WTC11 (cell line): ENCODE results near the gene NALCN. TPM values are rescaled to one million over a fixed set of nuclear protein-coding genes. Genes with fewer than 3 reads are reported as not detected.

Experiments
- ATAC-seq: fragments of 200-7000 bp; cut with Tn5 transposase; 2 replicates; pipeline ENCODE4 v1.10.0; 2021; ENCODE audit warnings: mild to moderate bottlenecking, moderate library complexity
- CTCF ChIA-PET: fragments of 300-600 bp; sonication (Branson Sonifier 250); formaldehyde crosslinking; loops from one replicate; lab custom pipeline; 2021; ENCODE audit warnings: antibody characterized with exemption; lab: Charles Lee
- POLR2A ChIA-PET: fragments of 350-600 bp; sonication (Branson Sonifier 250); formaldehyde crosslinking; loops from one replicate; lab custom pipeline; 2021; ENCODE audit warnings: antibody characterized with exemption; lab: Charles Lee
- DNase-seq: peaks from one replicate; pipeline ENCODE4 v3.0.0; 2021; ENCODE audit warnings: low spot score
- H3K27ac Mint-ChIP-seq: 2 replicates; pipeline ENCODE4 v1.8.0; 2021; ENCODE audit warnings: mixed read lengths
- H3K27me3 Mint-ChIP-seq: 2 replicates; pipeline ENCODE4 v1.8.0; 2021; ENCODE audit warnings: low read depth, mild to moderate bottlenecking, moderate library complexity, mixed read lengths
- H3K36me3 Mint-ChIP-seq: 2 replicates; pipeline ENCODE4 v1.8.0; 2021; ENCODE audit warnings: mixed read lengths
- H3K4me1 Mint-ChIP-seq: 2 replicates; pipeline ENCODE4 v1.8.0; 2022; ENCODE audit warnings: mixed read lengths
- H3K4me3 Mint-ChIP-seq: 2 replicates; pipeline ENCODE4 v1.8.0; 2021; ENCODE audit warnings: mild to moderate bottlenecking, moderate library complexity, mixed read lengths
- H3K9me3 Mint-ChIP-seq: 2 replicates; pipeline ENCODE4 v1.8.0; 2021; ENCODE audit warnings: mixed read lengths
- CREB1 ChIP-seq: sonication (generic); formaldehyde crosslinking; IDR thresholded peaks from 2 replicates; pipeline ENCODE4 v1.8.0; 2023; ENCODE audit warnings: mild to moderate bottlenecking, missing genetic modification reagents
- ELF4 ChIP-seq: sonication (generic); formaldehyde crosslinking; IDR thresholded peaks from 2 replicates; pipeline ENCODE4 v1.8.1; 2022; ENCODE audit warnings: low read depth, mild to moderate bottlenecking, moderate library complexity, missing genetic modification reagents
- GTF2I ChIP-seq: fragments of 250-450 bp; sonication (Bioruptor Pico); conservative IDR thresholded peaks from 2 replicates; pipeline ENCODE4 v1.4.0; 2021; ENCODE audit warnings: mild to moderate bottlenecking
- HMGXB4 ChIP-seq: sonication (generic); formaldehyde crosslinking; IDR thresholded peaks from 2 replicates; pipeline ENCODE4 v1.8.1; 2023; ENCODE audit warnings: mild to moderate bottlenecking, moderate library complexity, missing genetic modification reagents
- NFATC4 ChIP-seq: fragments of 250-450 bp; sonication (Bioruptor Pico); IDR thresholded peaks from 2 replicates; pipeline ENCODE4 v1.9.0; 2021; ENCODE audit warnings: mild to moderate bottlenecking
- SMAD4 ChIP-seq: sonication (generic); formaldehyde crosslinking; IDR thresholded peaks from 2 replicates; pipeline ENCODE4 v1.8.0; 2022; ENCODE audit warnings: mild to moderate bottlenecking, missing genetic modification reagents
- TCF7 ChIP-seq: sonication (generic); formaldehyde crosslinking; IDR thresholded peaks from 2 replicates; pipeline ENCODE4 v1.8.0; 2022; ENCODE audit warnings: mild to moderate bottlenecking, low read depth, missing genetic modification reagents, moderate library complexity
- TEAD1 ChIP-seq: sonication (generic); formaldehyde crosslinking; IDR thresholded peaks from 2 replicates; pipeline ENCODE4 v1.8.0; 2022; ENCODE audit warnings: mild to moderate bottlenecking, missing genetic modification reagents
- ZBTB21 ChIP-seq: sonication (generic); formaldehyde crosslinking; IDR thresholded peaks from 2 replicates; pipeline ENCODE4 v1.8.1; 2023; ENCODE audit warnings: mild to moderate bottlenecking, missing genetic modification reagents, borderline replicate concordance
- ZNF425 ChIP-seq: fragments of 250-450 bp; sonication (Bioruptor Pico); conservative IDR thresholded peaks from 2 replicates; pipeline ENCODE4 v1.9.0; 2021; ENCODE audit warnings: mild to moderate bottlenecking
- ZSCAN18 ChIP-seq: fragments of 250-450 bp; sonication (Bioruptor Pico); IDR thresholded peaks from 2 replicates; pipeline ENCODE4 v2.1.2; 2022; ENCODE audit warnings: mild to moderate bottlenecking, moderate library complexity
- total RNA-seq: library from RNA; stranded (reverse); gene quantifications from 3 replicates; pipeline ENCODE4 v1.2.3, GENCODE V29; 2021
- TF ChIP-seq, protein P1 (sequence below): fragments of 250-450 bp; sonication (Bioruptor Pico); IDR thresholded peaks from 2 replicates; pipeline ENCODE4 v1.9.0; 2021; ENCODE audit warnings: mild to moderate bottlenecking
- TF ChIP-seq, protein P2 (sequence below): fragments of 200-600 bp; IDR thresholded peaks from 2 replicates; pipeline ENCODE4 v1.8.0; 2022; ENCODE audit warnings: antibody characterized with exemption
- TF ChIP-seq, protein P3 (sequence below): sonication (generic); formaldehyde crosslinking; conservative IDR thresholded peaks from 2 replicates; pipeline ENCODE4 v1.8.1; 2022; ENCODE audit warnings: mild to moderate bottlenecking, missing genetic modification reagents
- TF ChIP-seq, protein P4 (sequence below): sonication (generic); formaldehyde crosslinking; IDR thresholded peaks from 2 replicates; pipeline ENCODE4 v1.8.0; 2022; ENCODE audit warnings: mild to moderate bottlenecking, missing genetic modification reagents
- TF ChIP-seq, protein P5 (sequence below): sonication (generic); formaldehyde crosslinking; IDR thresholded peaks from 2 replicates; pipeline ENCODE4 v1.8.0; 2022; ENCODE audit warnings: mild to moderate bottlenecking, missing genetic modification reagents

NALCN gene
- total RNA-seq, 1 experiment from 2014 or later = 0.33 TPM

- ChIA-PET POLR2A (no interaction called here), CTCF (no interaction called here)
- H3K36me3 Mint-ChIP-seq = no peaks in the 10 kb centered on the region
- no peak for DNase-seq
- no peak overlapping the region for H3K27ac Mint-ChIP-seq
- ATAC-seq = no peak
- H3K4me3 Mint-ChIP-seq = no peak overlapping the region
- no peaks in the 10 kb centered on the region for H3K4me1 Mint-ChIP-seq
- H3K27me3 Mint-ChIP-seq = no peaks in the 10 kb centered on the region
- H3K9me3 Mint-ChIP-seq = no peaks in the 10 kb centered on the region
- TF ChIP-seq SMAD4 (CRISPR knock-in tag) (no peak), TEAD1 (CRISPR knock-in tag) (no peak), CREB1 (CRISPR knock-in tag) (no peak), ZBTB21 (CRISPR knock-in tag) (no peak), ELF4 (CRISPR knock-in tag) (no peak), ZSCAN18 (no peak)
- TF ChIP-seq, protein P1, sequence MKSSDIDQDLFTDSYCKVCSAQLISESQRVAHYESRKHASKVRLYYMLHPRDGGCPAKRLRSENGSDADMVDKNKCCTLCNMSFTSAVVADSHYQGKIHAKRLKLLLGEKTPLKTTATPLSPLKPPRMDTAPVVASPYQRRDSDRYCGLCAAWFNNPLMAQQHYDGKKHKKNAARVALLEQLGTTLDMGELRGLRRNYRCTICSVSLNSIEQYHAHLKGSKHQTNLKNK = no peak
- TF ChIP-seq, protein P2, sequence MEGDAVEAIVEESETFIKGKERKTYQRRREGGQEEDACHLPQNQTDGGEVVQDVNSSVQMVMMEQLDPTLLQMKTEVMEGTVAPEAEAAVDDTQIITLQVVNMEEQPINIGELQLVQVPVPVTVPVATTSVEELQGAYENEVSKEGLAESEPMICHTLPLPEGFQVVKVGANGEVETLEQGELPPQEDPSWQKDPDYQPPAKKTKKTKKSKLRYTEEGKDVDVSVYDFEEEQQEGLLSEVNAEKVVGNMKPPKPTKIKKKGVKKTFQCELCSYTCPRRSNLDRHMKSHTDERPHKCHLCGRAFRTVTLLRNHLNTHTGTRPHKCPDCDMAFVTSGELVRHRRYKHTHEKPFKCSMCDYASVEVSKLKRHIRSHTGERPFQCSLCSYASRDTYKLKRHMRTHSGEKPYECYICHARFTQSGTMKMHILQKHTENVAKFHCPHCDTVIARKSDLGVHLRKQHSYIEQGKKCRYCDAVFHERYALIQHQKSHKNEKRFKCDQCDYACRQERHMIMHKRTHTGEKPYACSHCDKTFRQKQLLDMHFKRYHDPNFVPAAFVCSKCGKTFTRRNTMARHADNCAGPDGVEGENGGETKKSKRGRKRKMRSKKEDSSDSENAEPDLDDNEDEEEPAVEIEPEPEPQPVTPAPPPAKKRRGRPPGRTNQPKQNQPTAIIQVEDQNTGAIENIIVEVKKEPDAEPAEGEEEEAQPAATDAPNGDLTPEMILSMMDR = no peak
- TF ChIP-seq, protein P3, sequence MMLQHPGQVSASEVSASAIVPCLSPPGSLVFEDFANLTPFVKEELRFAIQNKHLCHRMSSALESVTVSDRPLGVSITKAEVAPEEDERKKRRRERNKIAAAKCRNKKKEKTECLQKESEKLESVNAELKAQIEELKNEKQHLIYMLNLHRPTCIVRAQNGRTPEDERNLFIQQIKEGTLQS (CRISPR knock-in tag) = no peak
Observed at GRCh38 chr13:101265934-101266333, 150.4 kb downstream of the NALCN start.

DNA sequence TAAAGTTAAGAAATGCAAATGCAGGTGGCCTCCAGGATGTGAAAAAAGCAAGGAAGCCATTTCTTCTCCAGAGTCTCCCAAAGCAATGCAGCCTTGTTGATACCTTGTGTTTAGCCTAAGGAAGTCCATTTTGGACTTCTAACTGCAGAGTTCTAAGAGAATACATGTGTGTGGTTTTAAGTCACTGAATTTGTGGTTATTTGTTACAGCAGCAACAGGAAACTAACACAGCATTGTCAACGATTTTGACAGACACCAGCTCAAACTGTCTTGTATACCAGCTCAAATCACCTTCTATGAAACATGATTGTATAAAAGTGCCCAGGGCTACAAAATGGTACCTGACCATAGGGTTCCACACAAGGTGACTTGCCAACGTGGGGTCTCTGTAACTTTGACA is 151.4 kb downstream of the NALCN start:
- DNase-seq (no peak), ATAC-seq (no peak)
- ChIA-PET CTCF (no interaction called here), POLR2A (no interaction called here)
- Mint-ChIP-seq H3K4me3 (no peak overlapping the region), H3K36me3 (no peaks in the 10 kb centered on the region), H3K4me1 (no peaks in the 10 kb centered on the region), H3K9me3 (no peaks in the 10 kb centered on the region), H3K27me3 (no peaks in the 10 kb centered on the region), H3K27ac (no peak overlapping the region)
- TF ChIP-seq, protein P4, sequence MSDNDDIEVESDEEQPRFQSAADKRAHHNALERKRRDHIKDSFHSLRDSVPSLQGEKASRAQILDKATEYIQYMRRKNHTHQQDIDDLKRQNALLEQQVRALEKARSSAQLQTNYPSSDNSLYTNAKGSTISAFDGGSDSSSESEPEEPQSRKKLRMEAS (CRISPR knock-in tag) = no peak
- TF ChIP-seq HMGXB4 (CRISPR knock-in tag) (no peak), NFATC4 (CRISPR knock-in tag) (no peak), TCF7 (CRISPR knock-in tag) (no peak), CREB1 (CRISPR knock-in tag) (no peak), GTF2I (CRISPR knock-in tag) (no peak), ZNF425 (no peak)
- TF ChIP-seq, protein P3 (CRISPR knock-in tag) = no peak
- TF ChIP-seq, protein P5, sequence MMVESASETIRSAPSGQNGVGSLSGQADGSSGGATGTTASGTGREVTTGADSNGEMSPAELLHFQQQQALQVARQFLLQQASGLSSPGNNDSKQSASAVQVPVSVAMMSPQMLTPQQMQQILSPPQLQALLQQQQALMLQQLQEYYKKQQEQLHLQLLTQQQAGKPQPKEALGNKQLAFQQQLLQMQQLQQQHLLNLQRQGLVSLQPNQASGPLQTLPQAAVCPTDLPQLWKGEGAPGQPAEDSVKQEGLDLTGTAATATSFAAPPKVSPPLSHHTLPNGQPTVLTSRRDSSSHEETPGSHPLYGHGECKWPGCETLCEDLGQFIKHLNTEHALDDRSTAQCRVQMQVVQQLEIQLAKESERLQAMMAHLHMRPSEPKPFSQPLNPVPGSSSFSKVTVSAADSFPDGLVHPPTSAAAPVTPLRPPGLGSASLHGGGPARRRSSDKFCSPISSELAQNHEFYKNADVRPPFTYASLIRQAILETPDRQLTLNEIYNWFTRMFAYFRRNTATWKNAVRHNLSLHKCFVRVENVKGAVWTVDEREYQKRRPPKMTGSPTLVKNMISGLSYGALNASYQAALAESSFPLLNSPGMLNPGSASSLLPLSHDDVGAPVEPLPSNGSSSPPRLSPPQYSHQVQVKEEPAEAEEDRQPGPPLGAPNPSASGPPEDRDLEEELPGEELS (CRISPR knock-in tag) = no peak
